HEK293 (cell line): ENCODE results near the gene ATP8A2.

Experiments
- CTCF ChIA-PET: fragments of 350-600 bp; formaldehyde crosslinking; extraction: SDS; loops from one replicate; lab custom pipeline; 2021; ENCODE audit warnings: antibody characterized with exemption; lab: Yijun Ruan, JAX
- POLR2A ChIA-PET: fragments of 300-600 bp; formaldehyde crosslinking; extraction: SDS; loops from one replicate; lab custom pipeline; 2020; ENCODE audit warnings: antibody characterized with exemption, inconsistent platforms; lab: Yijun Ruan, JAX
- H3K27ac ChIP-seq: fragments of 200-500 bp; sonication (Bioruptor generic); 2 replicates; pipeline ENCODE4 v1.5.1; 2014; ENCODE audit warnings: low read depth, low read length, control low read depth, inconsistent platforms; ENCODE audit errors: extremely low read depth
- H3K36me3 ChIP-seq, 2 experiments: fragments of 200-500 bp in 1 of 2; sonication (Bioruptor generic) in 1 of 2; 1 replicate in 1 of 2; 2 replicates in 1 of 2; pipeline ENCODE4 v1.5.1; 2014 to 2017; ENCODE audit warnings: inconsistent platforms in 2 of 2, low read length in 2 of 2; ENCODE audit not compliant: control insufficient read depth in 2 of 2, insufficient read depth in 1 of 2
- H3K4me1 ChIP-seq: fragments of 200-500 bp; sonication (Bioruptor generic); 2 replicates; pipeline ENCODE4 v1.5.1; 2014; ENCODE audit warnings: mild to moderate bottlenecking, low read length, inconsistent platforms; ENCODE audit not compliant: control insufficient read depth, insufficient read depth
- H3K4me3 ChIP-seq: 2 replicates; pipeline ENCODE4 v1.5.1; 2011; ENCODE audit warnings: low read depth, mild to moderate bottlenecking, control low read depth, low read length, moderate library complexity
- H3K9me3 ChIP-seq: fragments of 200-500 bp; sonication (Bioruptor generic); 2 replicates; pipeline ENCODE4 v1.5.1; 2014; ENCODE audit warnings: low read depth, low read length, inconsistent platforms; ENCODE audit not compliant: control insufficient read depth, insufficient read depth
- BCL11A ChIP-seq: fragments of 450-650 bp; formaldehyde crosslinking; IDR thresholded peaks from 2 replicates; pipeline ENCODE4 v1.5.1; 2016; ENCODE audit warnings: low read depth, missing biosample characterization, missing genetic modification characterization
- GFI1B ChIP-seq: fragments of 450-650 bp; formaldehyde crosslinking; IDR thresholded peaks from 2 replicates; pipeline ENCODE4 v1.5.1; 2016; ENCODE audit warnings: missing biosample characterization, missing genetic modification characterization
- GLIS1 ChIP-seq: fragments of 450-650 bp; formaldehyde crosslinking; IDR thresholded peaks from 2 replicates; pipeline ENCODE4 v1.5.1; 2016; ENCODE audit warnings: missing biosample characterization, missing genetic modification characterization
- HOXD13 ChIP-seq: sonication (generic); formaldehyde crosslinking; IDR thresholded peaks from 2 replicates; pipeline ENCODE4 v1.8.0; 2022; ENCODE audit warnings: missing genetic modification reagents, borderline replicate concordance
- KLF9 ChIP-seq: fragments of 450-650 bp; formaldehyde crosslinking; IDR thresholded peaks from 2 replicates; pipeline ENCODE4 v1.5.1; 2016; ENCODE audit warnings: missing biosample characterization, missing genetic modification characterization, low read depth
- SETDB1 ChIP-seq: IDR thresholded peaks from one replicate; pipeline ENCODE4 v1.6.1; 2017; ENCODE audit warnings: mild to moderate bottlenecking, low read length, moderate library complexity, mixed read lengths; ENCODE audit not compliant: insufficient read length
- ZFP41 ChIP-seq: fragments of 450-650 bp; formaldehyde crosslinking; IDR thresholded peaks from 2 replicates; pipeline ENCODE4 v1.5.1; 2016; ENCODE audit warnings: missing biosample characterization, missing genetic modification characterization, borderline replicate concordance
- ZFP69B ChIP-seq: fragments of 450-650 bp; formaldehyde crosslinking; IDR thresholded peaks from 2 replicates; pipeline ENCODE4 v1.5.1; 2016; ENCODE audit warnings: missing biosample characterization, missing genetic modification characterization
- ZNF10 ChIP-seq: fragments of 450-650 bp; formaldehyde crosslinking; IDR thresholded peaks from 2 replicates; pipeline ENCODE4 v1.5.1; 2017; ENCODE audit warnings: missing biosample characterization, missing genetic modification characterization
- ZNF146 ChIP-seq: fragments of 450-650 bp; formaldehyde crosslinking; IDR thresholded peaks from 2 replicates; pipeline ENCODE4 v1.5.1; 2016; ENCODE audit warnings: missing biosample characterization, missing genetic modification characterization
- ZNF350 ChIP-seq: fragments of 450-650 bp; formaldehyde crosslinking; IDR thresholded peaks from 2 replicates; pipeline ENCODE4 v1.5.0; 2017; ENCODE audit warnings: missing biosample characterization, mild to moderate bottlenecking, missing genetic modification characterization
- ZNF660 ChIP-seq: fragments of 450-650 bp; IDR thresholded peaks from 2 replicates; pipeline ENCODE4 v1.5.1; 2018; ENCODE audit warnings: missing biosample characterization, mild to moderate bottlenecking, missing genetic modification characterization
- ZNF670 ChIP-seq: fragments of 450-650 bp; formaldehyde crosslinking; IDR thresholded peaks from 2 replicates; pipeline ENCODE4 v1.5.1; 2016; ENCODE audit warnings: missing biosample characterization, missing genetic modification characterization, low read depth
- ZXDB ChIP-seq: fragments of 450-650 bp; formaldehyde crosslinking; IDR thresholded peaks from 2 replicates; pipeline ENCODE4 v1.5.1; 2016; ENCODE audit warnings: missing biosample characterization, missing genetic modification characterization
- TF ChIP-seq, protein P1 (sequence below): fragments of 450-650 bp; formaldehyde crosslinking; optimal IDR thresholded peaks from 2 replicates; pipeline ENCODE3; 2016; ENCODE audit warnings: missing biosample characterization, mild to moderate bottlenecking, missing genetic modification characterization
- TF ChIP-seq, protein P2 (sequence below): fragments of 450-650 bp; formaldehyde crosslinking; IDR thresholded peaks from 2 replicates; pipeline ENCODE4 v1.5.1; 2017; ENCODE audit warnings: missing biosample characterization, missing genetic modification characterization
- TF ChIP-seq, protein P3 (sequence below): fragments of 450-650 bp; formaldehyde crosslinking; IDR thresholded peaks from 2 replicates; pipeline ENCODE4 v1.5.1; 2017; ENCODE audit warnings: missing biosample characterization, missing genetic modification characterization

ATP8A2 gene

DNA sequence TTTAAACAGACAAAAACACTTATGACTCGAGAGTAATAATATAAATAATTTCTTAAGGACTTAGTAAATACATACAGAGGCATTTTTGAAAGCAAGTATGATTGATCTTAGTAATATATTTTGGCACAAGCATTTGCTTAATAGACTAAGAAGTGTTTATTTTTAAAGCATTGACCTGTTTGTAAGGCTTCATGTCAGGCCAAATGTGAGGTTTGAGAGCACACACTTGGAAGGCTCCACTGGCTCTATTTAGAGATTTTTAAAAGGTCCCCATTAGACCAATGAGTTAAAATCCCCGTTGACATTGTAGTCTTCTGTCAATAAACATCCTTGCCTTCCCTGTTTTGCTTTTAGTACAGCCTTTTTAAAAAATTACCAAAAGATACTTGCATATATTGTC lies 50.4 kb downstream of the ATP8A2 start:
- TF ChIP-seq ZNF660 (no peak), GFI1B (tag by site-specific recombination) (no peak)
- CTCF ChIA-PET = no interaction called here
- Histone ChIP-seq H3K27ac (no peak overlapping the region), H3K9me3 (no peaks in the 10 kb centered on the region), H3K36me3 (no peaks in the 10 kb centered on the region), H3K4me1 (no peaks in the 10 kb centered on the region), H3K4me3 (no peak overlapping the region)
- POLR2A ChIA-PET = no interaction called here

DNA sequence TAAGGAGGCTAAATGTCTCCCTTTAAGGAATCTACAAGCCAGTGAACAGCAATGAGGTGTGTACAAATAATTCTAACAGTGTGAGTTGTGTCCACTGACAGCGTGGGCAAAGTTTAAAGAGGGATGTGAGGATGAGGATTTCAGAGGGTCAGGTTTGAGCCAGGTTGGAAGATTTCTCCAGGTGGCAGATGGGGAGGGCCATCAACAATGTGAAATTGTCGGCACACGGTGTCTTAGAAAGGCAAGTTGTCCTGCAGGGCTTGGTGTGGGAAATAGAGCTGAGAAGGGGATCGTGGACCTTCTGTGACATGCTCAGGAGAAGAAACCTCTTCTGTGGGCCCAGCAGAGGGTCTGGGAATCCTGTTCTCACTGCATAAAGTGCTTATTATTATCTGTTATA lies 52.1 kb downstream of the ATP8A2 start:
- ChIA-PET CTCF (interaction anchor here (1.4 kb wide), 1 partner anchor 12 kb away, joined by 3 read pairs; no protein-coding TSS in a partner anchor), POLR2A (no interaction called here)
- TF ChIP-seq ZNF146 (no peak), ZNF10 (tag by site-specific recombination) (no peak), ZXDB (tag by site-specific recombination) (no peak), ZNF350 (tag by site-specific recombination) (no peak)
- TF ChIP-seq, protein P1, sequence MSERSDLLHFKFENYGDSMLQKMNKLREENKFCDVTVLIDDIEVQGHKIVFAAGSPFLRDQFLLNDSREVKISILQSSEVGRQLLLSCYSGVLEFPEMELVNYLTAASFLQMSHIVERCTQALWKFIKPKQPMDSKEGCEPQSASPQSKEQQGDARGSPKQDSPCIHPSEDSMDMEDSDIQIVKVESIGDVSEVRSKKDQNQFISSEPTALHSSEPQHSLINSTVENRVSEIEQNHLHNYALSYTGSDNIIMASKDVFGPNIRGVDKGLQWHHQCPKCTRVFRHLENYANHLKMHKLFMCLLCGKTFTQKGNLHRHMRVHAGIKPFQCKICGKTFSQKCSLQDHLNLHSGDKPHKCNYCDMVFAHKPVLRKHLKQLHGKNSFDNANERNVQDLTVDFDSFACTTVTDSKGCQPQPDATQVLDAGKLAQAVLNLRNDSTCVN = no peak
- no peaks in the 10 kb centered on the region for H3K4me1 ChIP-seq
- H3K36me3 ChIP-seq = no peaks in the 10 kb centered on the region
- no peak overlapping the region for H3K4me3 ChIP-seq
- no peaks in the 10 kb centered on the region for H3K9me3 ChIP-seq
- H3K27ac ChIP-seq = no peak overlapping the region

DNA sequence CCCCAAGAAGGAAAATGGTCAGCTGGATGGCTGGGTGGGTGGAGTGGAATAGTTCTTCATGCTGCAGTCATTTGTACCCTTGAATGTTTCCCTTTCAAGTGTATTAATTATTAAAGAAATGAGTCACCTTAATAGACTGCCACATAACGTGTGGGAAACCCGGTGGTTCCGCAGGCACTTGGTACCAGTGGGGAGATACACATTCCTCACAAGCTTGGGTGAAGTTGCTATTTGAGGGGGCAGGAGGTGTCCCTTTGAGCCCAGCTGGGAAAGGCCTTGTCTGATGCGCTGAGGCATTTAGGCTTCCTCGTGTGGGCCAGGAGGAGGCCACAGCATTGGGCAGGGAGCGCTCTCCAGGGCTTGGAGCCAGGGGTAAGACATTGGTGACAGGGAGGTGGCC lies 57.7 kb downstream of the ATP8A2 start:
- TF ChIP-seq KLF9 (no peak), SETDB1 (no peak), ZFP69B (tag by site-specific recombination) (no peak), ZFP41 (no peak), HOXD13 (CRISPR knock-in tag) (no peak), ZNF670 (no peak), BCL11A (tag by site-specific recombination) (no peak), GLIS1 (no peak)
- TF ChIP-seq, protein P2, sequence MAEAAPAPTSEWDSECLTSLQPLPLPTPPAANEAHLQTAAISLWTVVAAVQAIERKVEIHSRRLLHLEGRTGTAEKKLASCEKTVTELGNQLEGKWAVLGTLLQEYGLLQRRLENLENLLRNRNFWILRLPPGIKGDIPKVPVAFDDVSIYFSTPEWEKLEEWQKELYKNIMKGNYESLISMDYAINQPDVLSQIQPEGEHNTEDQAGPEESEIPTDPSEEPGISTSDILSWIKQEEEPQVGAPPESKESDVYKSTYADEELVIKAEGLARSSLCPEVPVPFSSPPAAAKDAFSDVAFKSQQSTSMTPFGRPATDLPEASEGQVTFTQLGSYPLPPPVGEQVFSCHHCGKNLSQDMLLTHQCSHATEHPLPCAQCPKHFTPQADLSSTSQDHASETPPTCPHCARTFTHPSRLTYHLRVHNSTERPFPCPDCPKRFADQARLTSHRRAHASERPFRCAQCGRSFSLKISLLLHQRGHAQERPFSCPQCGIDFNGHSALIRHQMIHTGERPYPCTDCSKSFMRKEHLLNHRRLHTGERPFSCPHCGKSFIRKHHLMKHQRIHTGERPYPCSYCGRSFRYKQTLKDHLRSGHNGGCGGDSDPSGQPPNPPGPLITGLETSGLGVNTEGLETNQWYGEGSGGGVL = no peak
- TF ChIP-seq, protein P3, sequence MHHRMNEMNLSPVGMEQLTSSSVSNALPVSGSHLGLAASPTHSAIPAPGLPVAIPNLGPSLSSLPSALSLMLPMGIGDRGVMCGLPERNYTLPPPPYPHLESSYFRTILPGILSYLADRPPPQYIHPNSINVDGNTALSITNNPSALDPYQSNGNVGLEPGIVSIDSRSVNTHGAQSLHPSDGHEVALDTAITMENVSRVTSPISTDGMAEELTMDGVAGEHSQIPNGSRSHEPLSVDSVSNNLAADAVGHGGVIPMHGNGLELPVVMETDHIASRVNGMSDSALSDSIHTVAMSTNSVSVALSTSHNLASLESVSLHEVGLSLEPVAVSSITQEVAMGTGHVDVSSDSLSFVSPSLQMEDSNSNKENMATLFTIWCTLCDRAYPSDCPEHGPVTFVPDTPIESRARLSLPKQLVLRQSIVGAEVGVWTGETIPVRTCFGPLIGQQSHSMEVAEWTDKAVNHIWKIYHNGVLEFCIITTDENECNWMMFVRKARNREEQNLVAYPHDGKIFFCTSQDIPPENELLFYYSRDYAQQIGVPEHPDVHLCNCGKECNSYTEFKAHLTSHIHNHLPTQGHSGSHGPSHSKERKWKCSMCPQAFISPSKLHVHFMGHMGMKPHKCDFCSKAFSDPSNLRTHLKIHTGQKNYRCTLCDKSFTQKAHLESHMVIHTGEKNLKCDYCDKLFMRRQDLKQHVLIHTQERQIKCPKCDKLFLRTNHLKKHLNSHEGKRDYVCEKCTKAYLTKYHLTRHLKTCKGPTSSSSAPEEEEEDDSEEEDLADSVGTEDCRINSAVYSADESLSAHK (tag by site-specific recombination) = no peak
- Histone ChIP-seq H3K27ac (no peak overlapping the region), H3K4me3 (no peak overlapping the region), H3K36me3 (no peaks in the 10 kb centered on the region), H3K9me3 (no peaks in the 10 kb centered on the region), H3K4me1 (no peaks in the 10 kb centered on the region)
- CTCF ChIA-PET = no interaction called here
- POLR2A ChIA-PET = no interaction called here
